ENCODE results near the gene COL6A1. TPM values are rescaled to one million over a fixed set of nuclear protein-coding genes. Genes with fewer than 3 reads are reported as not detected.
"Not testable (repeated sequence)": the region's sequence is repeated elsewhere in the genome, so short reads cannot be mapped to it uniquely, and the experiment has no call there.

Gene COL6A1
- total RNA-seq, 4 donors from 2014 or later: 25.0 to 242 (median 54.9) TPM

DNA sequence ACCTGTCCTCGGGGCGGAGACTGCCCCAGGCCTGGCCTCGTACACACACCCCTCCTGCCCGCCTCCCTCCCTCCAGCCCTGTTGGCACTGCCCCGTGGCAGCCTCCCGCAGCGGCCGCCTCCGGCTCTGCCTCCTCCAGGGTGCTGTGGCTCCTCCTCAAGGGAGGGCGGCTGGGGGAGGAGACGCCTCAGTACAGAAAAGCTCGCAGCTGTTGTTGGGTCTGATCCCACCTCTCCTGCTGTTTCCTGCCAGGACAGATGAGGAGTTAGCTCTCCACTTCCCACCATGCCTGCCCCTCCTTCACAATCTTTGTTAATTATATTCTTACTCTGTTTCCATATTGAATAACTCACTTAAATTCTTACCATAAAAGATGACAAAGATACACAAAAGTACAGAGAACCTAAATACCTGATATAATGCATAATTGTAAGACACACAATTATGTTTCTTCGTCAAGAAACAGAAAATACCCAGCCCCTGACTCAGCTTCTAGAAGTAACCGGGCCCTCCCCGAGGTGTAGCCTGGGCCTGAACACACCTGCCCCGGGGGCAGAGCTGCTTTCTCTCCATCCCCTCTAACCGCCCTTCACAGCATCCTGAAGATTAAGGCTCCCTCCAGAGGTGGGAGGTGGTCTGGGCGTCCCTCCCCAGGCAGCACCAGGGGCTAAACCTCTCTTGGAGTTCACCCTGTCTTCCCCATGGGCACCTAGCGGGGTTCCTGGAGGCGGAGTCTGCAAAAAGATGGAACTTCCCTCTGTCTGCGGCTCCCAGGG is 30.6 kb upstream of the COL6A1 start:
- Histone ChIP-seq H3K4me3 (peak overlapping the region in 2 of 4 donors; percentile 7 to 34), H3K36me3 (no peaks in the 10 kb centered on the region), H3K27me3 (peaks cover 0 to 45% (median 0%) of the 10 kb centered on the region in 4 donors), H3K9me3 (no peaks in the 10 kb centered on the region), H3K4me1 (peaks cover 0 to 44% (median 14%) of the 10 kb centered on the region in 3 donors), H3K27ac (peak overlapping the region in 1 of 4 donors; percentile 32)
- WGBS, 2 donors: 25 to 34% methylated on average over 10 to 11 of the region's 21 CpGs
- intact Hi-C loops (cut with DNase I): no loop called here
- TF ChIP-seq, protein P1, sequence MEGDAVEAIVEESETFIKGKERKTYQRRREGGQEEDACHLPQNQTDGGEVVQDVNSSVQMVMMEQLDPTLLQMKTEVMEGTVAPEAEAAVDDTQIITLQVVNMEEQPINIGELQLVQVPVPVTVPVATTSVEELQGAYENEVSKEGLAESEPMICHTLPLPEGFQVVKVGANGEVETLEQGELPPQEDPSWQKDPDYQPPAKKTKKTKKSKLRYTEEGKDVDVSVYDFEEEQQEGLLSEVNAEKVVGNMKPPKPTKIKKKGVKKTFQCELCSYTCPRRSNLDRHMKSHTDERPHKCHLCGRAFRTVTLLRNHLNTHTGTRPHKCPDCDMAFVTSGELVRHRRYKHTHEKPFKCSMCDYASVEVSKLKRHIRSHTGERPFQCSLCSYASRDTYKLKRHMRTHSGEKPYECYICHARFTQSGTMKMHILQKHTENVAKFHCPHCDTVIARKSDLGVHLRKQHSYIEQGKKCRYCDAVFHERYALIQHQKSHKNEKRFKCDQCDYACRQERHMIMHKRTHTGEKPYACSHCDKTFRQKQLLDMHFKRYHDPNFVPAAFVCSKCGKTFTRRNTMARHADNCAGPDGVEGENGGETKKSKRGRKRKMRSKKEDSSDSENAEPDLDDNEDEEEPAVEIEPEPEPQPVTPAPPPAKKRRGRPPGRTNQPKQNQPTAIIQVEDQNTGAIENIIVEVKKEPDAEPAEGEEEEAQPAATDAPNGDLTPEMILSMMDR (IDR thresholded peaks at IDR 0.05): no peak
- no peak for TF ChIP-seq POLR2A (IDR thresholded peaks at IDR 0.05)
- DNase-seq: no peak

DNA sequence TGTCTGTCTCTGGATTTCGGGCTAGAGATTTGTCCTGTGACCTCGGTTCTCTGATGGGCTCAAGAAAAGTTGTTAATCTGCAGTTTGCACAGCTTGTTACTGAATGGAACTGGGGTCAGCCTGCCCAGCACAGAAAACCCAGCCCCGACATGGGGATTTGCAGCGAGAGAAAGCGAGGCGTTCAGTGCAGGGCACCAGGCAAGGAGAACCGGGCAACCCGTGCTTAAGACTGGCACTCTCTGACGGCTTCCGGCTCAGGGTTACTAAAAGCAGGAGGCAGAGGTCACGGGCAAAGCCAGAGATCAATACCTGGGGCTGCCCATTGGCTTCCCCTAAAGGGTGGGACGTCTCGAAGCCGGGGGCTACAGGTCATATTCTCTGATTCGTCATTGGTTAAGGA is 29.9 kb upstream of the COL6A1 start:
- Histone ChIP-seq H3K36me3 (no peaks in the 10 kb centered on the region), H3K4me1 (peaks cover 0 to 44% (median 14%) of the 10 kb centered on the region in 3 donors), H3K27ac (no peak overlapping the region), H3K27me3 (peaks cover 0 to 45% (median 0%) of the 10 kb centered on the region in 4 donors), H3K9me3 (no peaks in the 10 kb centered on the region), H3K4me3 (no peak overlapping the region)
- intact Hi-C loops (cut with DNase I): no loop called here
- no peak for TF ChIP-seq POLR2A (IDR thresholded peaks at IDR 0.05)
- TF ChIP-seq, protein P1 (IDR thresholded peaks at IDR 0.05): no peak
- WGBS, 2 donors: 83 to 100% methylated on average over 2 to 8 of the region's 15 CpGs
- DNase-seq: no peak

DNA sequence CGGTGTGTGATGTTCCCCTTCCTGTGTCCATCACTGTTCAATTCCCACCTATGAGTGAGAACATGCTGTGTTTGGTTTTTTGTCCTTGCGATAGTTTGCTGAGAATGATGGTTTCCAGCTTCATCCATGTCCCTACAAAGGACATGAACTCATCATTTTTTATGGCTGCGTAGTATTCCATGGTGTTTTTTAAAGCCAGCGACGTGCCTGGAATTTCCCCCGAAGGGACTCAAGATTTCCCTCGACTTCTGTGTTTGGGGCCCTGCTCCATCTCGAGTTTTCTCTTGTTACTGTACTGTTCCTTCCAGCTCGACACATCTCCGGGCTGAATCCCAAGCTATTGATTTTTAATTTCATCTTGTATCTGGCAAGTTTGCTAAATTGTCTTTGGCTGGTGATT is 29.0 kb upstream of the COL6A1 start:
- H3K4me3 ChIP-seq; H3K9me3 ChIP-seq; H3K27ac ChIP-seq; intact Hi-C loops (cut with DNase I); H3K36me3 ChIP-seq; DNase-seq: not testable (repeated sequence)
- peaks cover 0 to 49% (median 17%) of the 10 kb centered on the region in 3 donors for H3K4me1 ChIP-seq
- peaks cover 0 to 45% (median 0%) of the 10 kb centered on the region in 4 donors for H3K27me3 ChIP-seq
- 88% methylated on average over 8 to 10 of the region's 10 CpGs for whole genome bisulfite sequencing, 2 donors

DNA sequence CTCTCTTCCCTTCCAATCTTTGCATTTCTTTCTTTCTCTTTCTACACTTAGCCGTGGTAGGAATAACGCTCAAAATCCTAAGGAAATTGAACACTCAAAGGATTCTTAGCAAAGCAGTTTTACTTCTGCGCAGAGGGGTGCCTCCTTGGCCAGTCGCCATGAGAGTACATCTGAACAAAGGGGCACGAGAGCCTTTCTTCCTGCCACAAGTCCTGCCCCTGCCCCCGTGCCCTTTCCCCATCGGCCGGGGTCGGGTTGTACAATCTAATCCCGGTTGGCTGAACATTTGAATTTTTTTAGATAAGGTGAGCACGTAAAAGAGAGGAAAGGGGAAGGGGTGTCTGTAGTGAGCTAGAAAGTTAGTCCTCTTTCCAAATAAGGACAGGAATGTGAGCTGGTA is 28.6 kb upstream of the COL6A1 start:
- peak overlapping the region in 2 of 4 donors; percentile 21 to 65 for H3K27ac ChIP-seq
- peaks cover 0 to 45% (median 0%) of the 10 kb centered on the region in 4 donors for H3K27me3 ChIP-seq
- H3K4me1 ChIP-seq: peaks cover 0 to 54% (median 20%) of the 10 kb centered on the region in 3 donors
- intact Hi-C loops (cut with DNase I): no loop called here
- H3K36me3 ChIP-seq: no peaks in the 10 kb centered on the region
- H3K9me3 ChIP-seq: no peaks in the 10 kb centered on the region
- TF ChIP-seq, protein P1 (IDR thresholded peaks at IDR 0.05): no peak
- TF ChIP-seq POLR2A (IDR thresholded peaks at IDR 0.05): no peak
- no peak for DNase-seq
- no peak overlapping the region for H3K4me3 ChIP-seq
- WGBS, 2 donors: 57 to 67% methylated on average over 5 to 11 of the region's 11 CpGs

DNA sequence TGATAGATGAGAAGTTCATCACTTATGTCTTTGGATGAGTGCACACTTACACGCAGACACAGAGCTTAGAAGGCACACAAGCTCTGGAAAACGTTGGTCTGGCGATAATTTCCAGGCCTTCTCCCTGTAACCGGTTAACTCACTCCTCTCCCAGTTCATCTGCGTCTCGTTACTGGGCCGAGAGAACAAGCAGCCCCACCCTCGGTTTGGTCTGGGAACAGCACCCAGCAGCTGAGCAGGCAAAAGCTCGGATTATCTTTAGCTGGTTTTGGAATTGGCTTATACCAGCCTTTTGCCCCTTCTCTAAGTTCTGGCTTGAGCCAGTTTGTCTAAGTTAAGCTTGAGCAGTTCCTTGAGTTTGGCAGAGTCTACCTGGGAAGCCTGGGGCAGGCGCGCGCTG is 27.3 kb upstream of the COL6A1 start:
- Histone ChIP-seq H3K4me1 (peaks cover 0 to 62% (median 25%) of the 10 kb centered on the region in 3 donors), H3K27ac (peak overlapping the region; percentile 54 to 86 (median 61)), H3K36me3 (no peaks in the 10 kb centered on the region), H3K27me3 (peaks cover 0 to 37% (median 0%) of the 10 kb centered on the region in 4 donors), H3K9me3 (no peaks in the 10 kb centered on the region), H3K4me3 (no peak overlapping the region)
- TF ChIP-seq, protein P1 (IDR thresholded peaks at IDR 0.05): peak in 2 of 6 experiments; percentile 9
- TF ChIP-seq POLR2A (IDR thresholded peaks at IDR 0.05): no peak
- intact Hi-C loops (cut with DNase I): no loop called here
- 50 to 67% methylated on average over 11 to 12 of the region's 12 CpGs for WGBS, 2 donors
- DNase-seq: no peak
